GM20000 (cell line): ENCODE data around the gene STAC.

Experiments used
- DNase-seq: peaks from one replicate; pipeline ENCODE4 v3.0.0; 2012; ENCODE audit warnings: low spot score
- TF ChIP-seq, protein P1 (sequence below): IDR thresholded peaks from 2 replicates; pipeline ENCODE4 v1.5.1; 2012; ENCODE audit warnings: mild to moderate bottlenecking, control low read depth; ENCODE audit errors: extremely low read depth, missing control alignments

STAC gene

DNA sequence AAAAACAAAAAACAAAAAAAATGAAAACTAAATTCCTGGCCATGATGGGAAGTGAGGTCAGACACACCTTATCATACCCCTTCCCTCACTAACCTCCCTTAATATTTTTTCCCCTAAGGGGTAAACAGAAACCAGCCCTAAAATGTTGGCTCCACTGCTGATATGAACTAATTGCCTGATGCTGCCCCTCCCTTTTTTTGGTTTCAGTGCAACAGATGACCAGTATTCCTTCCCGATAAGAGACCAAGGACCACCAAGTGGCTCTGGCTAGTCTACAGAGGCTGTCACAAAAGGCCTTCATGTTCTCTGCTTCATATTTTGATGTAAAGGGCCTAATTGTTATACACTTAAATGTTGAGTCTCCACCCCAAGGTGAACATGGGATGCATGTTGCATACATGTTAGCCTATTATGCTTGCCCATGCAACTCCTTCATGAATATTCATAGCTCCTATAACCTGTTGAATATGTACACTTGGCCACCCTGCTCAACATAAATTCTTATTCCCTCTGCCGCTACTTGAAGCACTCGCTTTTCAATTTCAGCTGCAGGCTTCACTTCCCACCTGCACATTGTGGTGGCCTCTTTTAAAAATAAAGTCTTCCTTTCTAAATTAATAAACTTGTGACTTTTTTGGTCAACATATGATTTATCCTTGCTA is 12.3 kb upstream of the STAC start:
- TF ChIP-seq, protein P1, sequence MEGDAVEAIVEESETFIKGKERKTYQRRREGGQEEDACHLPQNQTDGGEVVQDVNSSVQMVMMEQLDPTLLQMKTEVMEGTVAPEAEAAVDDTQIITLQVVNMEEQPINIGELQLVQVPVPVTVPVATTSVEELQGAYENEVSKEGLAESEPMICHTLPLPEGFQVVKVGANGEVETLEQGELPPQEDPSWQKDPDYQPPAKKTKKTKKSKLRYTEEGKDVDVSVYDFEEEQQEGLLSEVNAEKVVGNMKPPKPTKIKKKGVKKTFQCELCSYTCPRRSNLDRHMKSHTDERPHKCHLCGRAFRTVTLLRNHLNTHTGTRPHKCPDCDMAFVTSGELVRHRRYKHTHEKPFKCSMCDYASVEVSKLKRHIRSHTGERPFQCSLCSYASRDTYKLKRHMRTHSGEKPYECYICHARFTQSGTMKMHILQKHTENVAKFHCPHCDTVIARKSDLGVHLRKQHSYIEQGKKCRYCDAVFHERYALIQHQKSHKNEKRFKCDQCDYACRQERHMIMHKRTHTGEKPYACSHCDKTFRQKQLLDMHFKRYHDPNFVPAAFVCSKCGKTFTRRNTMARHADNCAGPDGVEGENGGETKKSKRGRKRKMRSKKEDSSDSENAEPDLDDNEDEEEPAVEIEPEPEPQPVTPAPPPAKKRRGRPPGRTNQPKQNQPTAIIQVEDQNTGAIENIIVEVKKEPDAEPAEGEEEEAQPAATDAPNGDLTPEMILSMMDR = no peak
- no peak for DNase-seq

DNA sequence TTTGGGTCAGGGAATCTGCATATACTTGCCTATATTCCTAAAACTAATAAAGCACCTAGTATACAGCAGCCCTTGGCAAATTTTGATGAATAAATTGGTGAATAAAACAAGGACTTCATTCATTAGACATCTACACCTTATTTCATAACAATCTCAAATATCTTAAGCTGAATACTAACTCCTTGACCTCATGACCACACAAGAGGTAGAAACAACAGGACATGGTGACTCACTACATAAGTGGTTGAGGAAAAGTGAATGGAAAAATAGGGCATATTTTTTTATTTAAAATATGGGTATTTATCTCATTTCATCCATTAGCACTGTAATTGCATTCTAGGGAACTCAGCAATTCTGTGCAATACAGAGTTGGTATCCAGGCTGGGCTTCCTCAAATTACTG is 7.8 kb upstream of the STAC start:
- DNase-seq = no peak
- TF ChIP-seq, protein P1 = no peak

DNA sequence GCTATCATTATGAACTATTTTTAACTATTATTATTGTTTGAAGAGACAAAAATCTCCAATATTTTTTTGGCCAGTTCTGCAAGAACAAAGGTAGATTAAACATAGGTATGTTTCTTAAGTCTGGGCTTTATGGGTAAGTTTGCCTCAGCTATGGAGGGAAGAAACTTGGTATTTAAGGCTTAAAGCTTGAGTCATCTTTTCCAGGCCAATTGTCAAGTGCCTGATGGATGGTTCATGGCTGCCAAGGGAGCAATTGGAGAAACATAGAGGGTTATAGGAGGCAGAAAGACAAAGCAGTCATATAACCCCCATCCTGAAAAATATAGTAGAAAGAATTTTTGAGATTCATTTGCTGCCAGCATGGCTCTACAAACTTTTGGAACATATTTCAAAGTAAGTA is 7.2 kb upstream of the STAC start:
- TF ChIP-seq, protein P1 = no peak
- DNase-seq = no peak

DNA sequence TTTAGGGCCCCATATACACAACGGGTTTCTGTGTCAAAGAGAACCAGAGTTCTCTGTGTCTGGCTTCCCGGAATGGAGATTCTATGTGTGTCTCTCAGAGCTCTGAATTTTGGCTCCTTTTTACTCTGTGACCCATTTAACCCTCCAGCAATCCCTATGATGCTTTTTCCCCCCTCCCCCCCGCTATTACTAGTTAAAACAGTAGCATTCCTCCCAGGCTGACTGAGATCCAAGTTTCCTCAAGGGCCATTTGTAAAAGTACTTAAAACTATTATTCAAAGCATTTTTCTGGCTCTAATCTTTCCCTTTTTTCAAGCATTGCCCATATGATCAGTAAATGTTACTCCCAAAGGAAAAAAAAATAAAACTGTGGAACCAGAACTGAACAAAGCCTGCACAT is 6.6 kb upstream of the STAC start:
- TF ChIP-seq, protein P1 = no peak
- DNase-seq = no peak

DNA sequence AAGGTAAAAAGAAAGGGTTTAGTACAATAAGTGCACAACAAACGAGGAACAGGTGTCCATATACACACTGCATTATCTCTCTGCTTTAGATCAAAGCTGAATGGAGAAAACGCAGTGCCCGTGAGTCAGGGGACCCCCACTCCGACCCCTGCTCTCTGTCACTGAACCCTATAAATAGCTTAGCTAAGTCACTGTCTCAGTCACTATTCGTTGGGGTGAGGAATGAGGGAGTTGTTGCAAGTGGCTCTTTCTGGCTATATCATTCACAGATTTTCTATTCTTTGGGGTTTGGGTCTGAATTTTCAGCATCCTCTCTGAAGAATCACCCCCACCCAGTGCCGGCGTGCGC is 458 bp upstream of the STAC start:
- TF ChIP-seq, protein P1 = no peak
- no peak for DNase-seq

DNA sequence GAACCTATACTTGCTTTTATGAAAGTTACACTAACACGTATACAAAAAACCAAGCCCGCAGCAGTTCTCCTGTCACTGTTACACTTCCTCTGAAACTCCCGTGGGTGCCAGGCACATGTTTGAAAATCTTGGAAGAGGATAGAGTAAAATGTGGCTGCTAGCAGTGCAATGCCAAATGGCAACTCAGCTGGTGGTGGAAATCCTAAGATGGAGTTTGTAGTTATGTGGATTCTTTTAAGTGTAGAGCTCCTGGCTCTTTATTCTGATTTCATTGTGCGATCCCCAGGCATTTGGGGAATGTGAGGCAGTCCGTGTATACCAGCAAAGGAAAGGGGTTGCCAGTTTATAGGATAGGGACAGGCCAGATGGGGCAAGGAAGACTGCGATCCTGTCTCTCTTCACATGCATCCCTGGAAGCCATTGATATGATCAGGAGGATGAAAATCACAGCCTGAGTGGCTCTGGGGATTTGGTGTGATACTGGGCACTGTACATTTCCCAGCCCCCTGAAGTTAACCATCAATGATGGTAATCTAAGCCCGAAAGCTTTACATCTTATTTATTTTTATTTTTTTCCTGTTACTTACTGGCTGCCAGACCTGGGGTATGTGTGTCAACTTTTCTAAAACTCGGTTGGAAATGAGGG is 1.1 kb downstream of the STAC start:
- DNase-seq = no peak
- TF ChIP-seq, protein P1 = no peak

DNA sequence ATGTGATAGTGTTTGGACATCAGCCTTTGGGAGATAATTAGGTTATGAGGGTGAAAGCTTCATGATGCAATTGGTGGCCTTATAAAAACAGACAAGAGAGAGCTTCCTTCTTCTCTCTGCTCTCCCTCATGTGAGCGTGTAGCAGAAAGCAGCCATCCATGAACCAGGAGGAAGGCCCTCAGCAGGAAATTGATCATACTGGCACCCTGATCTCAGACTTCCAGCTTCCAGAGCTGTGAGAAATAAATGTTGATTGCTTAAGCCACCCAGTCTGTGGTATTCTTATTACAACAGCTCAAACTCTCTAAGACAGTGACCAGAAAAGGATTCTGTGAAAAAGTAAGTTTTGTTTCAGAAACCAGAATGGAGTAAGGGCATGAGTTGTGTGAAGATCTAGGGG is 13.3 kb downstream of the STAC start:
- TF ChIP-seq, protein P1 = no peak
- DNase-seq = no peak
